NCI-H748 treated with DMSO at 0.1 percent for 48 hours (cell line): ENCODE measurements around the gene GMDS.

Experiments used
- DNase-seq: peaks from one replicate; lab custom pipeline; 2025; lab: John Stamatoyannopoulos, UW

The GMDS gene

GRCh38 chr6:1940381-1940780 is 305.0 kb downstream of the GMDS start:
- no peak for DNase-seq

- DNase-seq, result no peak
These were observed 312.1 kb downstream of the GMDS start for GRCh38 chr6:1933292-1933691.

- no peak for DNase-seq
These were observed 313.6 kb downstream of the GMDS start for GRCh38 chr6:1931817-1932216.

- no peak for DNase-seq
These were observed 315.0 kb downstream of the GMDS start for GRCh38 chr6:1930356-1930755.

- no peak for DNase-seq
These were observed 315.5 kb downstream of the GMDS start for GRCh38 chr6:1929931-1930330.

- DNase-seq, result no peak
These were observed 319.5 kb downstream of the GMDS start for GRCh38 chr6:1925743-1926430.

- no peak for DNase-seq
These were observed 322.0 kb downstream of the GMDS start for GRCh38 chr6:1923449-1923848.

GRCh38 chr6:1917626-1918371 is 327.6 kb downstream of the GMDS start:
- DNase-seq, result no peak

- no peak for DNase-seq
These were observed 328.9 kb downstream of the GMDS start for GRCh38 chr6:1916334-1917070.

GRCh38 chr6:1915226-1915625 is 330.2 kb downstream of the GMDS start:
- DNase-seq, result no peak

- DNase-seq, result no peak
These were observed 331.8 kb downstream of the GMDS start for GRCh38 chr6:1913577-1913976.

GRCh38 chr6:1912731-1913130 is 332.7 kb downstream of the GMDS start:
- DNase-seq, result no peak

- DNase-seq, result no peak
These were observed 333.9 kb downstream of the GMDS start for GRCh38 chr6:1911474-1911873.

GRCh38 chr6:1910621-1911407 is 334.6 kb downstream of the GMDS start:
- no peak for DNase-seq

- no peak for DNase-seq
These were observed 336.6 kb downstream of the GMDS start for GRCh38 chr6:1908784-1909183.

GRCh38 chr6:1906609-1907008 is 338.8 kb downstream of the GMDS start:
- no peak for DNase-seq

- DNase-seq, result no peak
These were observed 339.4 kb downstream of the GMDS start for GRCh38 chr6:1906014-1906413.

- no peak for DNase-seq
These were observed 340.5 kb downstream of the GMDS start for GRCh38 chr6:1904898-1905297.

GRCh38 chr6:1904466-1904799 is 341.0 kb downstream of the GMDS start:
- DNase-seq, result no peak

- DNase-seq, result no peak
These were observed 341.5 kb downstream of the GMDS start for GRCh38 chr6:1903780-1904465.

GRCh38 chr6:1901556-1901955 is 343.8 kb downstream of the GMDS start:
- DNase-seq, result no peak

GRCh38 chr6:1896897-1897296 is 348.5 kb downstream of the GMDS start:
- no peak for DNase-seq
